ENCODE data around the gene DSG4.

DNA sequence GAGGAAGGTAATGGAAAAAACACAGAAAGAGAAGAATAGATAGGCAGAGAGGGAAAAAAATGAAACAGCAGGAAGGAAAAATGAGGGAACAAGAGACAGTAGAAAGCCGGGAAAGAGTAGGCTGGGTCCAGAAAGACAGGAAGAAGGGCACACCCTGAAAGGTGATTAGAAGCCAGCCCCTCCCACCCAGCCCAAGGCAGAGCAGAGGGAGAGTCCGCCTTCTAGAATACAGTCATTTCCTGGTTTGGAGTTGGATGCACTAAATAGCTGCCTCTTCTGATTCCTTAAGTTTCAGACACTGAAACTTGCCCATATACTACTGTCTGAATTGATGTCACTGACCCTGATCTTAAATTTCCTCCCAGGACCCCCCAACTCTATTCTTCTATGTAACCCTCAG, 53.0 kb downstream of the DSG4 start:
- TF ChIP-seq, protein P1, sequence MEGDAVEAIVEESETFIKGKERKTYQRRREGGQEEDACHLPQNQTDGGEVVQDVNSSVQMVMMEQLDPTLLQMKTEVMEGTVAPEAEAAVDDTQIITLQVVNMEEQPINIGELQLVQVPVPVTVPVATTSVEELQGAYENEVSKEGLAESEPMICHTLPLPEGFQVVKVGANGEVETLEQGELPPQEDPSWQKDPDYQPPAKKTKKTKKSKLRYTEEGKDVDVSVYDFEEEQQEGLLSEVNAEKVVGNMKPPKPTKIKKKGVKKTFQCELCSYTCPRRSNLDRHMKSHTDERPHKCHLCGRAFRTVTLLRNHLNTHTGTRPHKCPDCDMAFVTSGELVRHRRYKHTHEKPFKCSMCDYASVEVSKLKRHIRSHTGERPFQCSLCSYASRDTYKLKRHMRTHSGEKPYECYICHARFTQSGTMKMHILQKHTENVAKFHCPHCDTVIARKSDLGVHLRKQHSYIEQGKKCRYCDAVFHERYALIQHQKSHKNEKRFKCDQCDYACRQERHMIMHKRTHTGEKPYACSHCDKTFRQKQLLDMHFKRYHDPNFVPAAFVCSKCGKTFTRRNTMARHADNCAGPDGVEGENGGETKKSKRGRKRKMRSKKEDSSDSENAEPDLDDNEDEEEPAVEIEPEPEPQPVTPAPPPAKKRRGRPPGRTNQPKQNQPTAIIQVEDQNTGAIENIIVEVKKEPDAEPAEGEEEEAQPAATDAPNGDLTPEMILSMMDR (IDR thresholded peaks at IDR 0.05) = no peak
- TF ChIP-seq POLR2A (IDR thresholded peaks at IDR 0.05) = no peak

Data from testis (tissue), 2 donors.